Thyroid gland (tissue), 4 donors: ENCODE data around the gene NT5C. TPM values are rescaled to one million over a fixed set of nuclear protein-coding genes. Genes with fewer than 3 reads are reported as not detected.

Source experiments
- DNase-seq, 2 donors: peaks; one replicate each; pipeline ENCODE4 v3.0.0-alpha.2; 2019
- H3K27ac ChIP-seq, 3 donors: fragments of 200-600 bp; sonication (generic); 1 replicate in 2 of 3; 2 replicates in 1 of 3; pipeline ENCODE4 v1.5.1; 2016 to 2019; ENCODE audit warnings: mild to moderate bottlenecking in 1 of 3, moderate library complexity in 1 of 3
- H3K27me3 ChIP-seq: fragments of 200-600 bp; sonication (generic); one replicate; pipeline ENCODE4 v1.5.1; 2019
- H3K36me3 ChIP-seq, 2 donors: fragments of 200-600 bp; sonication (generic); one replicate each; pipeline ENCODE4 v1.5.1; 2016 to 2019
- H3K4me1 ChIP-seq, 2 donors: fragments of 200-600 bp; sonication (generic); one replicate each; pipeline ENCODE4 v1.5.1; 2017 to 2019
- H3K4me3 ChIP-seq, 3 donors: fragments of 200-600 bp; sonication (generic); replicated peaks in 1 of 3; 1 replicate in 2 of 3; 2 replicates in 1 of 3; pipeline ENCODE4 v1.5.1; 2016; ENCODE audit warnings: mild to moderate bottlenecking in 1 of 3
- H3K9me3 ChIP-seq: fragments of 200-600 bp; sonication (generic); one replicate; pipeline ENCODE4 v1.5.1; 2017
- POLR2A ChIP-seq, 2 donors: fragments of 450-650 bp; IDR thresholded peaks; one replicate each; pipeline ENCODE4 v1.6.1; 2017; ENCODE audit warnings: antibody characterized with exemption in 2 of 2, mild to moderate bottlenecking in 2 of 2, moderate library complexity in 1 of 2
- WGBS, 2 donors: methylation state at CpG; one replicate each; pipeline ENCODE4 v1.1.5; 2017; 5-methylcytosine and 5-hydroxymethylcytosine counted together
- intact Hi-C: fragments of 100-400 bp; cut with DNase I; formaldehyde crosslinking; loops from one replicate; pipeline ENCODE4 v1.15.1; 2023
- total RNA-seq, 4 donors: library from RNA; depleted of rRNA; stranded (reverse); fragments of >200 nt; gene quantifications; one replicate each; pipeline ENCODE4 v1.2.3, GENCODE V29; 2016
- TF ChIP-seq, protein P1 (sequence below), 6 experiments: fragments of 200-600 bp in 3 of 6; fragments of 450-650 bp in 3 of 6; sonication (generic) in 3 of 6; IDR thresholded peaks; one replicate each; pipeline ENCODE4 v1.5.1; 2016 to 2019; ENCODE audit warnings: antibody characterized with exemption in 6 of 6, mild to moderate bottlenecking in 2 of 6, inconsistent platforms in 1 of 6, moderate library complexity in 1 of 6

The NT5C gene
- total RNA-seq, 4 donors from 2014 or later, result 84.7 to 203 (median 107) TPM

- Histone ChIP-seq H3K4me3 (no peak overlapping the region), H3K27me3 (no peaks in the 10 kb centered on the region), H3K4me1 (peaks cover 15 to 42% of the 10 kb centered on the region in 2 donors), H3K9me3 (no peaks in the 10 kb centered on the region), H3K27ac (peak overlapping the region in 2 of 3 donors; percentile 10 to 56), H3K36me3 (peaks cover 0 to 2% of the 10 kb centered on the region in 2 donors)
- 56 to 64% methylated on average over 19 to 20 of the region's 20 CpGs for WGBS, 2 donors
- peak; percentile 61 to 68 for DNase-seq
- intact Hi-C loops, result no loop called here
- TF ChIP-seq, protein P1, sequence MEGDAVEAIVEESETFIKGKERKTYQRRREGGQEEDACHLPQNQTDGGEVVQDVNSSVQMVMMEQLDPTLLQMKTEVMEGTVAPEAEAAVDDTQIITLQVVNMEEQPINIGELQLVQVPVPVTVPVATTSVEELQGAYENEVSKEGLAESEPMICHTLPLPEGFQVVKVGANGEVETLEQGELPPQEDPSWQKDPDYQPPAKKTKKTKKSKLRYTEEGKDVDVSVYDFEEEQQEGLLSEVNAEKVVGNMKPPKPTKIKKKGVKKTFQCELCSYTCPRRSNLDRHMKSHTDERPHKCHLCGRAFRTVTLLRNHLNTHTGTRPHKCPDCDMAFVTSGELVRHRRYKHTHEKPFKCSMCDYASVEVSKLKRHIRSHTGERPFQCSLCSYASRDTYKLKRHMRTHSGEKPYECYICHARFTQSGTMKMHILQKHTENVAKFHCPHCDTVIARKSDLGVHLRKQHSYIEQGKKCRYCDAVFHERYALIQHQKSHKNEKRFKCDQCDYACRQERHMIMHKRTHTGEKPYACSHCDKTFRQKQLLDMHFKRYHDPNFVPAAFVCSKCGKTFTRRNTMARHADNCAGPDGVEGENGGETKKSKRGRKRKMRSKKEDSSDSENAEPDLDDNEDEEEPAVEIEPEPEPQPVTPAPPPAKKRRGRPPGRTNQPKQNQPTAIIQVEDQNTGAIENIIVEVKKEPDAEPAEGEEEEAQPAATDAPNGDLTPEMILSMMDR (IDR thresholded peaks at IDR 0.05), result peak; percentile 63 to 87 (median 74)
- no peak for TF ChIP-seq POLR2A (IDR thresholded peaks at IDR 0.05)
Observed at GRCh38 chr17:75105126-75106080, 26.1 kb downstream of the NT5C start.

GRCh38 chr17:75103601-75104554 is 27.7 kb downstream of the NT5C start:
- Histone ChIP-seq H3K4me1 (peaks cover 11 to 39% of the 10 kb centered on the region in 2 donors), H3K36me3 (peaks cover 0 to 6% of the 10 kb centered on the region in 2 donors), H3K27ac (peak overlapping the region in 2 of 3 donors; percentile 15 to 55), H3K27me3 (no peaks in the 10 kb centered on the region), H3K4me3 (no peak overlapping the region), H3K9me3 (no peaks in the 10 kb centered on the region)
- 76 to 78% methylated on average over 13 of the region's 14 CpGs for WGBS, 2 donors
- intact Hi-C loops, result no loop called here
- DNase-seq, result peak; percentile 42 to 44
- no peak for TF ChIP-seq POLR2A (IDR thresholded peaks at IDR 0.05)
- TF ChIP-seq, protein P1 (IDR thresholded peaks at IDR 0.05), result no peak

DNA sequence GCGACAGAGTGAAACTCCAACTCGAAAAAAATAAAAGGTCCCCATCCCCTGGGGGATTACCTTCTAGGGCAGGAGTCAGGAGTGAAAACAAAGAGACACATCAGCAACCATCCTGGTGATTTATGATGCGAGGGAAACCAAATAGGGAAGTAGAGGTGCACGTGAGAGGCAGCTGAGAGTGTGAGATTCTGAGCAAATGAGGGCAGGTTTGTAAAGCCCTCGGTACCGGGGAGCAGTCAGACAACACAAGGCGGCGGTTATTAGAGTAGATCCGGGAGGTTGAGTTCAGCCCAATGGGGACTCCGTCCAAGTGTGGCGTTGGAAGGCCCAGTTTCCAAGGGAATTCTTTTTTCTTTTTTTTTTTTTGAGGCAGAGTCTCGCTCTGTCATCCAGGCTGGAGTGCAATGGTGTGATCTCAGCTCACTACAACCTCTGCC is 29.1 kb downstream of the NT5C start:
- TF ChIP-seq, protein P1 (IDR thresholded peaks at IDR 0.05), result no peak
- TF ChIP-seq POLR2A (IDR thresholded peaks at IDR 0.05), result no peak
- Histone ChIP-seq H3K27me3 (no peaks in the 10 kb centered on the region), H3K4me3 (no peak overlapping the region), H3K27ac (no peak overlapping the region), H3K4me1 (peaks cover 15 to 43% of the 10 kb centered on the region in 2 donors), H3K36me3 (peaks cover 0 to 6% of the 10 kb centered on the region in 2 donors), H3K9me3 (no peaks in the 10 kb centered on the region)
- 73 to 79% methylated on average over 12 of the region's 12 CpGs for WGBS, 2 donors
- DNase-seq, result no peak
- intact Hi-C loops, result no loop called here

DNA sequence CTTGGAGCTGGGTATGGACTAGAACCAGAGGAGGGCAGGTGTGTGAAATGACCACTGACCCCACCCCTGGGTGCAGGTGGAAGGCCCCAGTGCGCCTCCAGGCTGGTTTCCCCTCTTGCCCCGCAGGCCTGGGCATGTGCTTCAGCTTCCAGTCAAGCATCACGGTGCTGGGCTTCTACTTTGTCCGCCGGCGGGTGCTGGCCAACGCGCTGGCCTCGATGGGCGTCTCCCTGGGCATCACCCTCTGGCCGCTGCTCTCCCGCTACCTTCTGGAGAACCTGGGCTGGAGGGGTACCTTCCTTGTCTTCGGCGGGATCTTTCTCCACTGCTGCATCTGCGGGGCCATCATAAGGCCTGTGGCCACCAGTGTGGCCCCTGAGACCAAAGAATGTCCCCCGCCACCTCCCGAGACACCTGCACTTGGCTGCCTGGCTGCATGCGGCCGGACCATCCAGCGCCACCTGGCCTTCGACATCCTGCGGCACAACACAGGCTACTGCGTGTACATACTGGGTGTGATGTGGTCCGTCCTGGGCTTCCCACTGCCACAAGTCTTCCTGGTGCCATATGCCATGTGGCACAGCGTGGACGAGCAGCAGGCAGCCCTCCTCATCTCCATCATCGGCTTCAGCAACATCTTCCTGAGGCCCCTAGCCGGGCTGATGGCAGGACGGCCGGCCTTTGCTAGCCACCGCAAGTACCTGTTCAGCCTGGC is 31.5 kb downstream of the NT5C start:
- H3K4me1 ChIP-seq, result peaks cover 30 to 54% of the 10 kb centered on the region in 2 donors
- no peak overlapping the region for H3K4me3 ChIP-seq
- no peak for DNase-seq
- H3K9me3 ChIP-seq, result no peaks in the 10 kb centered on the region
- H3K36me3 ChIP-seq, result peaks cover 0 to 6% of the 10 kb centered on the region in 2 donors
- TF ChIP-seq, protein P1 (IDR thresholded peaks at IDR 0.05), result no peak
- no peak for TF ChIP-seq POLR2A (IDR thresholded peaks at IDR 0.05)
- peak overlapping the region in 1 of 3 donors; percentile 18 for H3K27ac ChIP-seq
- intact Hi-C loops, result no loop called here
- H3K27me3 ChIP-seq, result no peaks in the 10 kb centered on the region
- WGBS, 2 donors, result 93 to 96% methylated on average over 21 to 29 of the region's 31 CpGs
